K562 (cell line): Measurements from ENCODE around the gene LIPH. TPM values are rescaled to one million over a fixed set of nuclear protein-coding genes. Genes with fewer than 3 reads are reported as not detected.

Experiments used
- ATAC-seq: fragments of 200-7000 bp; cut with Tn5 transposase; 3 replicates; pipeline ENCODE4 v1.9.1; 2020; ENCODE audit warnings: moderate library complexity
- BruUV-seq: library from RNA; stranded (reverse); fragments of 400-500 nt; replicated peaks from 2 replicates; lab custom pipeline; 2021; lab: Mats Ljungman, UMichigan
- CTCF ChIA-PET: fragments of 300-600 bp; formaldehyde crosslinking; extraction: SDS; loops from one replicate; lab custom pipeline; 2021; ENCODE audit warnings: low intra/inter-chr PET ratio; lab: Yijun Ruan, JAX
- POLR2A ChIA-PET: fragments of 300-600, 350-650 bp; sonication (Branson Sonifier 250); formaldehyde crosslinking; extraction: SDS; loops from one replicate; lab custom pipeline; 2021; ENCODE audit warnings: antibody characterized with exemption, inconsistent platforms; lab: Yijun Ruan, JAX
- DNase-seq, 4 experiments: peaks; one replicate each; pipeline versions ENCODE4 v3.0.0 to v3.0.0-alpha.2; 2011 to 2018; ENCODE audit warnings: low spot score in 3 of 4, mixed read lengths in 3 of 4; ENCODE audit errors: extremely low read depth in 1 of 4
- FAIRE-seq: peaks from 2 replicates; lab custom pipeline; 2011; peaks lifted over from hg19 to GRCh38; lab: Jason Lieb, UNC
- H2AFZ ChIP-seq: 2 replicates; pipeline ENCODE4 v1.6.0; 2011; ENCODE audit warnings: low read depth, low read length, control low read depth, inconsistent platforms
- H3K27ac ChIP-seq: fragments of 200-600 bp; 3 replicates; pipeline ENCODE4 v1.8.0; 2011; ENCODE audit warnings: low read depth, mild to moderate bottlenecking, control low read depth, inconsistent platforms, low read length, moderate library complexity, mixed read lengths; ENCODE audit errors: extremely low read depth
- H3K27me3 ChIP-seq, 2 experiments: fragments of 300-600 bp in 1 of 2; 2 replicates in 1 of 2; 3 replicates in 1 of 2; pipeline versions ENCODE4 v1.6.0 to v1.8.0; 2011; ENCODE audit warnings: inconsistent platforms in 2 of 2, low read length in 2 of 2, mild to moderate bottlenecking in 1 of 2, mixed read lengths in 1 of 2, moderate library complexity in 1 of 2; ENCODE audit not compliant: control insufficient read depth in 2 of 2, insufficient read depth in 2 of 2
- H3K36me3 ChIP-seq: fragments of 300-600 bp; 3 replicates; pipeline ENCODE4 v1.8.0; 2011; ENCODE audit warnings: mild to moderate bottlenecking, low read length, inconsistent platforms; ENCODE audit not compliant: control insufficient read depth, insufficient read depth
- H3K4me1 ChIP-seq, 2 experiments: fragments of 200-600 bp in 1 of 2; replicated peaks in 1 of 2; 2 replicates in 1 of 2; 3 replicates in 1 of 2; pipeline versions ENCODE4 v1.5.1 to v1.8.0; 2011; ENCODE audit warnings: inconsistent platforms in 2 of 2, low read length in 2 of 2, mild to moderate bottlenecking in 1 of 2, mixed read lengths in 1 of 2, moderate library complexity in 1 of 2; ENCODE audit not compliant: control insufficient read depth in 2 of 2, insufficient read depth in 2 of 2
- H3K4me2 ChIP-seq: 2 replicates; pipeline ENCODE4 v1.6.1; 2011; ENCODE audit warnings: low read length, control low read depth, inconsistent platforms, mixed read lengths; ENCODE audit not compliant: insufficient read depth
- H3K4me3 ChIP-seq: fragments of 200-600 bp; sonication (generic), shearing (Covaris generic); 2 replicates; pipeline ENCODE4 v1.5.1; 2016; ENCODE audit warnings: control low read depth, inconsistent platforms
- H3K79me2 ChIP-seq: fragments of 200-600 bp; 3 replicates; pipeline ENCODE4 v1.8.0; 2011; ENCODE audit warnings: low read length, inconsistent platforms; ENCODE audit not compliant: control insufficient read depth, insufficient read depth
- H3K9ac ChIP-seq, 2 experiments: 2 replicates each; pipeline versions ENCODE4 v1.6.0 to v1.6.1; 2011; ENCODE audit warnings: low read depth in 2 of 2, low read length in 2 of 2, control low read depth in 1 of 2, inconsistent platforms in 1 of 2, mild to moderate bottlenecking in 1 of 2, mixed read lengths in 1 of 2; ENCODE audit not compliant: insufficient read depth in 1 of 2
- H3K9me1 ChIP-seq: one replicate; pipeline ENCODE4 v1.6.0; 2011; ENCODE audit warnings: inconsistent platforms, mild to moderate bottlenecking, low read length, moderate library complexity; ENCODE audit not compliant: control insufficient read depth, insufficient read depth
- H3K9me3 ChIP-seq: replicated peaks from 2 replicates; pipeline ENCODE4 v1.5.1; 2011; ENCODE audit warnings: low read depth, low read length, inconsistent platforms; ENCODE audit not compliant: control insufficient read depth, insufficient read depth
- H4K20me1 ChIP-seq: replicated peaks from 2 replicates; pipeline ENCODE4 v1.6.1; 2011; ENCODE audit warnings: low read length, inconsistent platforms, mixed read lengths; ENCODE audit not compliant: control insufficient read depth, insufficient read depth
- BCL6 ChIP-seq: fragments of 250-450 bp; sonication (Bioruptor Pico); IDR thresholded peaks from 2 replicates; pipeline ENCODE4 v1.4.0; 2020
- ILF3 ChIP-seq: fragments of 450-650 bp; IDR thresholded peaks from 2 replicates; pipeline ENCODE4 v1.6.1; 2018; ENCODE audit warnings: antibody characterized with exemption, mild to moderate bottlenecking, moderate library complexity, borderline replicate concordance
- NONO ChIP-seq, 2 experiments: fragments of 200-400 bp in 1 of 2; fragments of 450-650 bp in 1 of 2; formaldehyde crosslinking in 1 of 2; IDR thresholded peaks; 2 replicates each; pipeline ENCODE4 v1.6.1; 2017; ENCODE audit warnings: low read depth in 2 of 2, mild to moderate bottlenecking in 2 of 2, moderate library complexity in 2 of 2, low read length in 1 of 2
- NR2C2 ChIP-seq, 2 experiments: fragments of 200-800 bp in 1 of 2; sonication (Bioruptor generic) in 1 of 2; sonication (generic) in 1 of 2; formaldehyde crosslinking in 1 of 2; IDR thresholded peaks; 2 replicates each; pipeline versions ENCODE4 v1.6.1 to v1.8.0; 2016 to 2022; ENCODE audit warnings: mild to moderate bottlenecking in 1 of 2, missing compliant biosample characterization in 1 of 2, missing genetic modification characterization in 1 of 2, missing genetic modification reagents in 1 of 2
- PHF20 ChIP-seq: fragments of 450-650 bp; IDR thresholded peaks from 2 replicates; pipeline ENCODE4 v1.6.1; 2018; ENCODE audit not compliant: partially characterized antibody
- PTTG1 ChIP-seq: fragments of 450-650 bp; IDR thresholded peaks from 2 replicates; pipeline ENCODE4 v1.6.1; 2016; ENCODE audit warnings: low read depth, mild to moderate bottlenecking, missing genetic modification characterization, missing compliant biosample characterization
- THAP12 ChIP-seq: fragments of 250-450 bp; sonication (Bioruptor Pico); IDR thresholded peaks from 2 replicates; pipeline ENCODE4 v1.9.0; 2021; ENCODE audit warnings: mild to moderate bottlenecking, inconsistent platforms
- WGBS: fragments of 100-300 bp; shearing (Covaris generic); methylation state at CpG from one replicate; pipeline ENCODE4 v1.1.6; 2016; ENCODE audit warnings: low coverage, mixed read lengths; ENCODE audit not compliant: insufficient coverage; ENCODE audit errors: missing lambda C conversion rate; 5-methylcytosine and 5-hydroxymethylcytosine counted together
- in situ Hi-C: fragments of 300-500 bp; cut with MboI; formaldehyde crosslinking; loops from 4 replicates; pipeline ENCODE4 v1.15.0; 2018; ENCODE audit warnings: inconsistent platforms, mixed read lengths
- intact Hi-C: fragments of 100-400 bp; cut with micrococcal nuclease; formaldehyde crosslinking; loops from 2 replicates; pipeline ENCODE4 v1.14.2; 2022
- polyA plus RNA-seq, 8 experiments: library from polyadenylated mRNA; depleted of rRNA in 4 of 8; stranded (reverse) in 5 of 8; unstranded in 3 of 8; fragments of >200 nt; fragmentation: Nextera tagmentation in 2 of 8; fragmentation: Illumina TruSeq in 1 of 8; extraction: Ambion mirVana in 2 of 8; extraction: Trizol in 1 of 8; gene quantifications; 2 replicates each; pipeline versions ENCODE4 v1.2.1 to v1.2.3, GENCODE V29; 2011 to 2014; ENCODE audit warnings: inconsistent platforms in 1 of 8, missing spikeins in 1 of 8
- total RNA-seq, 7 experiments: library from RNA; depleted of rRNA in 6 of 7; stranded (reverse); fragments of >200 nt in 6 of 7; fragmentation: Illumina TruSeq in 2 of 7; extraction: Trizol in 2 of 7; gene quantifications; 2 replicates each; pipeline versions ENCODE4 v1.2.1 to v1.2.3, GENCODE V29; 2011 to 2021; ENCODE audit warnings: low replicate concordance in 1 of 7

LIPH gene
- total and polyA plus RNA-seq, 9 of the 15 experiments (the other 6 are each of a cell fraction or from before 2014, with no cell fraction given), result 0.73 to 1.8 (median 1.3) TPM

GRCh38 chr3:185490241-185490640 is 62.1 kb downstream of the LIPH start:
- Histone ChIP-seq H3K36me3 (peaks cover 85% of the 10 kb centered on the region), H3K9me1 (peaks cover 3% of the 10 kb centered on the region), H3K4me3 (no peak overlapping the region), H3K4me1 (no peaks in the 10 kb centered on the region), H4K20me1 (no peaks in the 10 kb centered on the region), H2AFZ (no peak overlapping the region), H3K4me2 (no peak overlapping the region), H3K27ac (no peak overlapping the region), H3K9ac (no peak overlapping the region), H3K79me2 (no peaks in the 10 kb centered on the region; the same call in 2 of the 3 replicates), H3K9me3 (no peaks in the 10 kb centered on the region), H3K27me3 (no peaks in the 10 kb centered on the region)
- no peak for DNase-seq
- BruUV-seq, result no TSS peak
- POLR2A ChIA-PET, result interaction anchor here (0.6 to 1.0 kb wide), 2 partner anchors 127 to 435 kb away, joined by 3 to 4 read pairs; no protein-coding TSS in a partner anchor
- no peak for FAIRE-seq
- CTCF ChIA-PET, result no interaction called here
- TF ChIP-seq BCL6 (CRISPR knock-in tag) (no peak), NONO (IDR thresholded peaks at IDR 0.05; ENCODE audit: low read depth in 2 of 2, low read length in 1 of 2) (no peak), PHF20 (no peak), ILF3 (no peak), PTTG1 (tag) (no peak), NR2C2 (CRISPR knock-in tag; IDR thresholded peaks at IDR 0.05) (no peak), NR2C2 (tag; IDR thresholded peaks at IDR 0.05) (no peak), THAP12 (CRISPR knock-in tag) (no peak)
- WGBS, result 81% methylated on average over 4 of the region's 4 CpGs
- in situ Hi-C loops, result no loop called here
- no peak; the same call in 1 of the 3 replicates for ATAC-seq
- intact Hi-C loops, result no loop called here
